Measurements from ENCODE around the gene CACNA2D3.

The CACNA2D3 gene

GRCh38 chr3:54550221-54550977, 428.0 kb downstream of the CACNA2D3 start:
- H3K9ac ChIP-seq: no peak overlapping the region
- H2AFZ ChIP-seq: no peak overlapping the region
- no peak overlapping the region for H3K4me3 ChIP-seq (ENCODE audit: low read depth, low read length)
- H3K4me2 ChIP-seq (ENCODE audit: low read length): no peak overlapping the region
- no peaks in the 10 kb centered on the region for H3K36me3 ChIP-seq (ENCODE audit: control insufficient read depth, insufficient read depth, low read length)
- H3K4me1 ChIP-seq: peaks cover 5% of the 10 kb centered on the region
- H3K79me2 ChIP-seq: no peaks in the 10 kb centered on the region
- no peaks in the 10 kb centered on the region for H3K9me3 ChIP-seq (ENCODE audit: control insufficient read depth, low read length)
- H3K27ac ChIP-seq: no peak overlapping the region
- H3K27me3 ChIP-seq (ENCODE audit: control insufficient read depth, insufficient read depth, low read length): no peaks in the 10 kb centered on the region
- no peak for TF ChIP-seq CTCF (IDR thresholded peaks at IDR 0.05)

GRCh38 chr3:54556630-54557029, 434.3 kb downstream of the CACNA2D3 start:
- H3K4me1 ChIP-seq: no peaks in the 10 kb centered on the region
- no peak overlapping the region for H2AFZ ChIP-seq
- H3K27me3 ChIP-seq (ENCODE audit: control insufficient read depth, insufficient read depth, low read length): no peaks in the 10 kb centered on the region
- TF ChIP-seq CTCF (IDR thresholded peaks at IDR 0.05): no peak
- H3K36me3 ChIP-seq (ENCODE audit: control insufficient read depth, insufficient read depth, low read length): no peaks in the 10 kb centered on the region
- no peak overlapping the region for H3K4me2 ChIP-seq (ENCODE audit: low read length)
- H3K79me2 ChIP-seq: no peaks in the 10 kb centered on the region
- no peak overlapping the region for H3K27ac ChIP-seq
- H3K9me3 ChIP-seq (ENCODE audit: control insufficient read depth, low read length): no peaks in the 10 kb centered on the region
- H3K9ac ChIP-seq: no peak overlapping the region
- no peak overlapping the region for H3K4me3 ChIP-seq (ENCODE audit: low read depth, low read length)

GRCh38 chr3:54557538-54558428, 435.4 kb downstream of the CACNA2D3 start:
- no peaks in the 10 kb centered on the region for H3K4me1 ChIP-seq
- H3K27ac ChIP-seq: no peak overlapping the region
- H3K4me3 ChIP-seq (ENCODE audit: low read depth, low read length): no peak overlapping the region
- H3K4me2 ChIP-seq (ENCODE audit: low read length): no peak overlapping the region
- no peaks in the 10 kb centered on the region for H3K79me2 ChIP-seq
- H3K9me3 ChIP-seq (ENCODE audit: control insufficient read depth, low read length): no peaks in the 10 kb centered on the region
- no peaks in the 10 kb centered on the region for H3K27me3 ChIP-seq (ENCODE audit: control insufficient read depth, insufficient read depth, low read length)
- H2AFZ ChIP-seq: no peak overlapping the region
- H3K36me3 ChIP-seq (ENCODE audit: control insufficient read depth, insufficient read depth, low read length): no peaks in the 10 kb centered on the region
- no peak for TF ChIP-seq CTCF (IDR thresholded peaks at IDR 0.05)
- no peak overlapping the region for H3K9ac ChIP-seq

- Histone ChIP-seq H3K36me3 (ENCODE audit: control insufficient read depth, insufficient read depth, low read length) (no peaks in the 10 kb centered on the region), H3K9me3 (ENCODE audit: control insufficient read depth, low read length) (no peaks in the 10 kb centered on the region)
- no peak for TF ChIP-seq CTCF (IDR thresholded peaks at IDR 0.05)
These were observed 441.3 kb downstream of the CACNA2D3 start for GRCh38 chr3:54563501-54564200.

More at GRCh38 chr3:54563501-54564200, 441.3 kb downstream of the CACNA2D3 start:
- Histone ChIP-seq H3K27ac (no peak overlapping the region), H3K9ac (no peak overlapping the region), H3K4me1 (no peaks in the 10 kb centered on the region), H3K4me3 (ENCODE audit: low read depth, low read length) (no peak overlapping the region), H3K4me2 (ENCODE audit: low read length) (no peak overlapping the region), H3K79me2 (no peaks in the 10 kb centered on the region), H3K27me3 (ENCODE audit: control insufficient read depth, insufficient read depth, low read length) (no peaks in the 10 kb centered on the region), H2AFZ (no peak overlapping the region)

All from parathyroid adenoma (tissue), 2 donors.